HG03342 (cell line): ENCODE results near the gene FOXP1.

Experiments used
- ATAC-seq: cut with Tn5 transposase; IDR thresholded peaks from one replicate; pipeline ENCODE4 v1.9.1; 2021; ENCODE audit warnings: mild to moderate bottlenecking, moderate library complexity; ENCODE audit not compliant: unreplicated experiment

The FOXP1 gene

DNA sequence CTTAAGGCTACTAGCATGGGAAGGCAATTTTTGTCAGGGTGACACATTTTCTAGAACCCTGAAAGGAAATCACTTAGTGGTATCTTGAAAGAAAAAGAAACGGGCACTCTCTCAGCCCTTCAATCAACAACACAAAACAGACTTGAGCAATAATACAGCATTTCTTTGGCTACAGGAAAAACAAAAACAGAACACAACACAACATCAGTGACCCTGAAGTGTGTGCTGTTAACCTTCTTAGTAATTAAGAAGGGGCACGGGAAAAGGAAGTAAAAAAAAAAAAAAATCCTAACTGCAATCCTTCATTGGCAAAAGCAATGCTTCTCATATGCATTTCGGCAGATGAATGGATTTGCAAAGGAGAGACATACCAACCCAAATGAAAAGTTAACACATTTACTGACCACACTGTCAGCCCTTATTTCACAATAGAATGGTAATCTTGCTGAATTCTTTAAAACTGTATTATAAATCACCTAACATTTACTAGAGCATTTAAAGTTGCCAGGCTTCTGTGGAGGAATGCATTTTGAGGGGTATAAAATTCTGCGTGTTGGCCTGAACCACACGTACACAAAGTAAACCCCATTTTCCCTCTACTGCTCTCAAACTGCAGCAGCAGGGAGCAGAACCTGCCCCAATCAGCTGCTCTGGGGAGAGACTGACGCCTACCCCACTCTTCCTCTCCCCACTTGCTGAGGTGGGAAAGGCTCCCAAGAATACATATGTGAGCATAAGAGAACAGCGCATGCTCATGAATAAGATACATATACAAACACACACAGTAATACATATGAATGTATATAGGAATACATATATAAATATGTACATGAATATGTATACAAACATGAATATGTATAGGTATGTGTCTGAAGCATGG lies 198.5 kb downstream of the FOXP1 start:
- ATAC-seq = no peak

DNA sequence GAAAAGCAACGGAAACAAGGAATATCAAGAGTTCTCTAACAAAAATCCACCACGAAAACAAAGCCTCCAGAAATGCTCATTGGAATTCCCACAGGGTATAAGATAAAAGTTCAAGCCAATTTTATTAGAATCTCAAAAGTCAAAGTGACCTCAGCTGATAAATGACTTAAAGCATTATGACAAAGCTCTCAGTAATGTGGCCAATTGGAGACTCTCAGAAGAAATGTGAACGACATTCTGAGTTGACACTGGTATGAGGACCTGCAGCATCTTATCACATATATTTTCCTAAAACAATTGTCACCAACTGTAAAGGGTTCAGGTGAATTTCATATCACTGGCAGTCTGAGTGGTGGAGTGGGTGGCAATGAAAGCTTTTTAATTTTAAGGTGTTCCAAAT lies 199.1 kb downstream of the FOXP1 start:
- no peak for ATAC-seq

DNA sequence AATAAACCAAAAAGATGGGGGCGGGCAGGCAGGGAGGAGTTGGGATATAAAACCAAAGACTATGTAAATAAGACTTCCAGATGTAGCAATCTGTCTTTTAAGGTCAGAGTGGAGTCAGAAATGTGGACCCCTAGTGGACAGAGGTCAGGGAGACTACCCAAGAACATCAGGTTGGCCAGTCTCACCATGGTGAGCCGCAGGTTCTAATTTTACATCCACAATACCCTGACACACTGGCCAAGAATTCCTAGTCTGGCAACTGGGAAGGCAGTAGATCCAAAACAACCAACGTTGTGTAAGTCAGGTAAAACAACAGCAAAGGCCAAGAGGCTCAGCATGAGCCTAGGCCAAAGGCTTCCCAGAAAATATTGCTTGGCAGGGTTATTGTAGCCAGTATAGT lies 203.4 kb downstream of the FOXP1 start:
- ATAC-seq = no peak

GRCh38 chr3:71378509-71378908 lies 205.0 kb downstream of the FOXP1 start:
- no peak for ATAC-seq

GRCh38 chr3:71376911-71377310 lies 206.6 kb downstream of the FOXP1 start:
- no peak for ATAC-seq

- no peak for ATAC-seq
Observed at GRCh38 chr3:71376503-71376902, 207.0 kb downstream of the FOXP1 start.

- no peak for ATAC-seq
Observed at GRCh38 chr3:71374582-71374981, 208.9 kb downstream of the FOXP1 start.

GRCh38 chr3:71372911-71373637 lies 210.5 kb downstream of the FOXP1 start:
- no peak for ATAC-seq

DNA sequence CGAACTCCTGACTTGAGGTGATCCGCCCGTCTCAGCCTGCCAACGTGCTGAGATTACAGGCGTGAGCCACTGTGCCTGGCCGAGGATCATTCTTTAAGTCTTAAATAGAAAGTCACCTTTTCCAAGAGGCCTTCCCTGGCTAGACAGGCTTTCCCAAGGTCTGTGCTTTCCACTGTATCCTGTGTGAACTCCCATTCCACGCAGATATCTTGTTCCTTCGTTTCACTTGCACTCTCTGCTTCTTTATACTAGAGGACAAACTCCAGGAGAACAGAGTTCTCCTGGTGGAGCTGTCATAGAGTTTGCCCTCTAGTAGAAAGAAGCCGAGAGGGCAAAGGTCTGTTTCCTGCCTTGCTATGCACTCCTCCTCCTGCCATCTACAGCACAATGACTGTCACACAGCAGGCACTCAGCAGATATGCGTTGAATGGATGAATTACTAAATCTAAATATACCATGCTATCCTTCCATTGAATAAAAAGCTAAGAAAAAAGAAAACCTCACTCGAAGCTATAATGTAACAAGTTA lies 211.2 kb downstream of the FOXP1 start:
- ATAC-seq = no peak

- ATAC-seq = no peak
Observed at GRCh38 chr3:71371282-71371681, 212.2 kb downstream of the FOXP1 start.

- no peak for ATAC-seq
Observed at GRCh38 chr3:71370467-71370866, 213.1 kb downstream of the FOXP1 start.

DNA sequence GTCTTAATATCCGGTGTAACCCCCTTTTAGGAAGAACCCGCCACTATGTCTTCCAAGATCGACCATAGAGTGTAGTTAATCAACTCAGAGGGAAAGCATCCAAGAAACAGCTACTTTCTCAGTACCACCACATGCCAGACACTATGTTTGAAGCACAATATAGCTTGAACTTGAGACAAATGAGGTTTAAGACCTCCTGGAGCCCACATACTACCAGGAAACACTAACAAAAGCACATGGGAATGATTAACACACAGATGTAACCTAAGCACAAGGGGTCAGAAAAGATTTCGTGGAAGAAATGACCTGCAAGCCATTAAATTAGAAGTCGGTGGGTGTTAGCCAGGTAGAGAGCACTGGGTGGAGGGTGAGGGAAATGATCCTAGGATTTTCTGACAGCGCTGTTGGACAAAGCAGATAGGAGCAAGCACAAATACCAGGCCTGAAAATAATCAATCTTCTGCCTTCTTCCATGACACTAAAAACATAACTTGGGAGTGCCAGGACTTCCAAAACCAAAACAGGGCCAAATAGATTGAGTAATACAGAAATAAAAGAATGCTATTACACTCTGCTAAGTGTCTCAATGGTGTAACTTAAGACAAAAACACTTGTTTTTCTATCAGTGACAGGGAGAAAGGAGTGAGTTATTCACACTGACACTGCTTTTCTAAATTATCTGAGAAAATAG lies 213.7 kb downstream of the FOXP1 start:
- ATAC-seq = no peak

DNA sequence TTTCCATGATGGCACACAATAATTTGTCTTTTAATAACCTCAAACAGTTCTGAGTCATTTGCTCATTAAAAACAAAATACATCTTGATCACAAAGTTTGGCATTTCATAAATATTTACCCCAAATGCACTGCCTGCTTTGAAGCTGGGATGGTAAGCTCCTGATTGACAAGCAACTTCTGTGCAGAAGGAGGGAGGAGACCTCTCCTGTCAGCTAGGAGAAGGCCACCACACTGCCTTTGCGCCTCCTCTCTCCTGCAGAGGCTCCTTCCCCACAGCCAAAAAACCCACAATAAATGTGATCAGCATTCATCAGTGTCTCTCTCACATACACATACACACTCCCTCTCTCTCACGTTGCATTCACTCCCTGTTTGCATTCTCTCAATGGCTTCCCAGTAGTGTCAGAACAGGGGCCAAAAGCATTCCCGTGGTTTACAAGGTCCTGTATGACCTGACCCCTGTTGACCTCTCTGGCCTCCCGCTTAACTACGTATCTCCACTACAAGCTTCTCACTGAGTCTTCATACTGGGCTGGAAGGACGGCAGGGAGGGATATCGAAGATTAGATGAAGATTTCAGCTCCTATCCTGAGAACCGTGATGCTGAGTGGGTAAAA lies 216.4 kb downstream of the FOXP1 start:
- no peak for ATAC-seq

GRCh38 chr3:71361334-71361890 lies 222.1 kb downstream of the FOXP1 start:
- no peak for ATAC-seq

- ATAC-seq = peak; percentile 73
Observed at GRCh38 chr3:71360764-71361163, 222.8 kb downstream of the FOXP1 start.

DNA sequence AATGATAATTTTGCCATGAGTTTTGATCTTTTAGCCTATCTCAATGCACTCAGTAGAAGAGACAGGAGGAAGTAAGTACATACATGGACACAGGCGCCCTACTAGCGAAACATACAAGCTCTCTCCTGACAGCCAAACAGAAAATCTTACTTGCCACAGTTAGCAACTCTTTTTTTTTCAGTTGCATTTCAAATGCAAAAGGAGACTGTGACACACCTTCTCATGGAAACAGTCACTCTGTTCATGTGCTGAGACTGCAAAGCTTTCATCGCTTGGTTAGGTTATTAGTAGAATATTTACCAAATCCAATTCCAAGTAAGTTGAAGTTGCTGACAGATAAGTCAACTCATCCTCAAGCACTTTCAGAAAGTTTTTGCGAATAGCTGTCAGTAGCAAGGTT lies 223.3 kb downstream of the FOXP1 start:
- peak; percentile 24 for ATAC-seq

DNA sequence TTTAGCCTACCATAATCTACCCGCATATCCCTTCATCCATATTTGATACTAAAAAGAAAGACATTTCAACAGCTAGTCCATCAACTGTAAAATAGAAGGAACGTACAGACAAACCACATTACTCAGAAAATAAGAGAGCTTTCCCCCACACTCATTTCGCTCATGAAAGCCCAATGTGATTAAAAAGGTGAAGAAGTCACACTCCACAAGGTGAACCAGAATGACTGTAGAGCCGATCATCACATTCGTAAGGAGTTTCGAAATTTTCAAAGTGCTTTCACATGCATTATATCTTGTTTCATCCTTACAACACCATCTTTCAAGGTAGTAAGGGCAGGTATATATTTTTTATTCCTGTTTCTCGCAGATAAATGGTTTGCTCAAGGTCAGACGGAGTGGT lies 225.3 kb downstream of the FOXP1 start:
- no peak for ATAC-seq

GRCh38 chr3:71356265-71356664 lies 227.3 kb downstream of the FOXP1 start:
- no peak for ATAC-seq

DNA sequence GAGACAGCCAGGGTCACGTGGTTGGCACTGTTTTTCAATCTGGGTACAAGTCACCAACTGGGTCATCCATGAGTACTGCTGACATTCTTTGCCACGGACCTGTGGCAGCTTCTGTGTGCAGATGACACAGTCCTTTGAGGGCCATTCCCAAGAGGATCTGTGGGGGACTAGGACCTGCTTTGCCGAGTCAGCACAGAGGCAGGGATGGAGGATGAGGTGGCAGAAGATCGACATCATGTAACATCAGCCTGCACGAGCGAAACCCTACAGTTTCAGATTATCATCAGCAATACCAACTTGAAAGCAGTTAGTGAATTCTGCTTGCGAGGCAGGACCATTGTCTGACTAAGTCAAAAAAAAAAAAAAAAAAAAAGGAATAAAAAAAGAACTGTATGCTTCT lies 227.7 kb downstream of the FOXP1 start:
- no peak for ATAC-seq

DNA sequence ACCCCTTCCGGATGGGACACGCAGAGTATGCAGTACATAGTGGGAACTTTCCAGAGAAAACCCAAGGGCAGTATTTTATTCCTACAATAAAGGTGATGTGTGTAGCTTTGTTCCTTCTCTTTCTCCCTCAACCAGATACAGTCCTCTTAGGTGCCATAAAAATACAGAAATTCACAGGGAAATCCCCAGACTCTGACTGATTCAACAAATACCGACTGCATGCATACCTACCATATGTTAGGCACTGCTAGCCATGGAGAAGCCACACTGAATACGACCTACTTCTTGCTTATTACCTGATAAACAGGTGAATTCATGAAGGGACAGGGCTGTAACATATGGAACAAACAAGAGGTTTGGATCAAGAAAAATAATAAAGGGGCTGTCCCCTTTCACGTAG lies 228.5 kb downstream of the FOXP1 start:
- no peak for ATAC-seq
